ENCODE measurements around the gene E2F6. TPM values are rescaled to one million over a fixed set of nuclear protein-coding genes. Genes with fewer than 3 reads are reported as not detected.

The E2F6 gene
- total and polyA plus RNA-seq, 2 of the 8 experiments (the other 6 are each of a cell fraction or from before 2014, with no cell fraction given): 8.3 to 14.9 TPM

- DNase-seq (ENCODE audit: low read depth in 1 of 2, low spot score in 2 of 2): no peak
- Histone ChIP-seq H3K18ac (ENCODE audit: extremely low read depth, low read length) (no peak overlapping the region), H2AFZ (ENCODE audit: low read length) (no peak overlapping the region), H3K79me2 (ENCODE audit: control insufficient read depth in 1 of 2, insufficient read depth in 2 of 2, low read length in 2 of 2) (no peaks in the 10 kb centered on the region), H3K79me1 (ENCODE audit: low read depth, low read length) (no peaks in the 10 kb centered on the region), H3K4me2 (ENCODE audit: insufficient read depth in 1 of 2, low read depth in 2 of 2, low read length in 2 of 2) (no peak overlapping the region), H4K5ac (ENCODE audit: insufficient read length, low read depth, low read length) (no peak overlapping the region), H4K8ac (ENCODE audit: extremely low read depth, insufficient read depth, low read length) (no peak overlapping the region), H3K36me3 (ENCODE audit: control insufficient read depth in 2 of 4, insufficient read depth in 4 of 4, low read length in 3 of 4) (no peaks in the 10 kb centered on the region), H3K27ac (ENCODE audit: low read depth, low read length) (no peak overlapping the region), H3K23me2 (ENCODE audit: low read depth, low read length) (no peaks in the 10 kb centered on the region), H2BK5ac (ENCODE audit: low read depth, low read length) (no peak overlapping the region), H3K9me3 (ENCODE audit: insufficient read depth in 2 of 2, low read depth in 1 of 2, low read length in 1 of 2) (peaks cover 15 to 21% of the 10 kb centered on the region in 2 experiments), H2BK20ac (ENCODE audit: low read length) (no peak overlapping the region), H3K14ac (ENCODE audit: insufficient read length) (no peak overlapping the region), H2BK15ac (ENCODE audit: low read length) (no peak overlapping the region), H4K91ac (replicated peaks; ENCODE audit: insufficient read length, low read length) (no peak overlapping the region), H2BK120ac (replicated peaks; ENCODE audit: low read depth, low read length) (no peak overlapping the region), H3K4me3 (ENCODE audit: extremely low read depth in 1 of 4, insufficient read depth in 2 of 4, low read depth in 3 of 4, low read length in 4 of 4) (no peak overlapping the region), H3K23ac (ENCODE audit: insufficient read length) (no peak overlapping the region), H2AK5ac (ENCODE audit: low read depth, low read length) (no peak overlapping the region), H2BK12ac (ENCODE audit: low read depth, low read length) (no peak overlapping the region), H3K4me1 (replicated peaks in 1 of 4; ENCODE audit: control insufficient read depth in 3 of 4, insufficient read depth in 4 of 4, low read length in 3 of 4) (no peaks in the 10 kb centered on the region), H3K27me3 (replicated peaks in 1 of 4; ENCODE audit: control insufficient read depth in 3 of 4, extremely low read depth in 1 of 4, insufficient read depth in 3 of 4, low read length in 3 of 4) (no peaks in the 10 kb centered on the region; a peak in 1 of 7 replicates), H3K56ac (replicated peaks; ENCODE audit: insufficient read length, low read depth, low read length) (no peak overlapping the region), H3K4ac (replicated peaks; ENCODE audit: insufficient read length, low read depth, low read length) (no peak overlapping the region), H3K9ac (replicated peaks in 1 of 4; ENCODE audit: extremely low read depth in 1 of 4, low read depth in 3 of 4, low read length in 3 of 4) (no peak overlapping the region), H4K20me1 (replicated peaks in 1 of 2; ENCODE audit: control insufficient read depth in 1 of 2, insufficient read depth in 2 of 2, low read length in 2 of 2) (no peaks in the 10 kb centered on the region)
- ChIA-PET POLR2A (ENCODE audit: partially characterized antibody) (no interaction called here), CTCF (ENCODE audit: partially characterized antibody) (interaction anchor here (0.6 to 4.4 kb wide), 5 partner anchors 11 to 502 kb away, joined by 3 to 40 read pairs (median 4); partner anchors contain the start of gene SLC66A3)
- 92% methylated on average over 12 of the region's 12 CpGs; no CpG with 5 or more reads in 1 of the 2 experiments for WGBS, 2 experiments (ENCODE audit: extremely low coverage in 1 of 2, insufficient coverage in 1 of 2, insufficient read length in 1 of 2, insufficient replicate concordance in 2 of 2, low coverage in 1 of 2, low lambda C conversion rate in 2 of 2, missing lambda C conversion rate in 1 of 2)
- no peak for FAIRE-seq
- TF ChIP-seq CEBPB (IDR thresholded peaks at IDR 0.05; ENCODE audit: low read depth, low read length) (no peak), RXRA (IDR thresholded peaks at IDR 0.05; ENCODE audit: insufficient read depth, low read depth, low read length) (no peak), USF2 (IDR thresholded peaks at IDR 0.05; ENCODE audit: low read length) (no peak), BCL11A (IDR thresholded peaks at IDR 0.05; ENCODE audit: low read depth in 2 of 2, low read length in 2 of 2) (no peak), POU5F1 (IDR thresholded peaks at IDR 0.05; ENCODE audit: low read depth, low read length) (no peak), HDAC2 (IDR thresholded peaks at IDR 0.05; ENCODE audit: borderline replicate concordance in 1 of 2, low read depth in 2 of 2, low read length in 2 of 2) (no peak), GABPA (IDR thresholded peaks at IDR 0.05; ENCODE audit: borderline replicate concordance, insufficient read depth, low read length) (no peak), TAF7 (optimal IDR thresholded peaks at IDR 0.05; ENCODE audit: borderline replicate concordance, low read depth, low read length) (no peak), CHD1 (IDR thresholded peaks at IDR 0.05; ENCODE audit: low read depth, low read length) (no peak)
Observed at GRCh38 chr2:11414372-11415124, 51.4 kb downstream of the E2F6 start.

Measured in H1 (cell line).